Effector CD8-positive, alpha-beta T cell (primary cell): ENCODE data around the gene MDFIC.

Experiments used
- DNase-seq: peaks from one replicate; lab custom pipeline; 2025; lab: John Stamatoyannopoulos, UW

MDFIC gene

GRCh38 chr7:114997487-114998404, 75.9 kb downstream of the MDFIC start:
- DNase-seq = no peak

- no peak for DNase-seq
Measured at GRCh38 chr7:115004121-115004520, 82.2 kb downstream of the MDFIC start.

GRCh38 chr7:115005251-115005650, 83.4 kb downstream of the MDFIC start:
- DNase-seq = no peak

GRCh38 chr7:115005953-115006352, 84.1 kb downstream of the MDFIC start:
- DNase-seq = no peak

- DNase-seq = no peak
Measured at GRCh38 chr7:115007751-115008150, 85.9 kb downstream of the MDFIC start.

- no peak for DNase-seq
Measured at GRCh38 chr7:115008465-115009114, 86.7 kb downstream of the MDFIC start.

- no peak for DNase-seq
Measured at GRCh38 chr7:115009139-115009538, 87.2 kb downstream of the MDFIC start.

- DNase-seq = no peak
Measured at GRCh38 chr7:115009736-115010440, 88.0 kb downstream of the MDFIC start.

GRCh38 chr7:115010441-115010820, 88.5 kb downstream of the MDFIC start:
- no peak for DNase-seq

DNA sequence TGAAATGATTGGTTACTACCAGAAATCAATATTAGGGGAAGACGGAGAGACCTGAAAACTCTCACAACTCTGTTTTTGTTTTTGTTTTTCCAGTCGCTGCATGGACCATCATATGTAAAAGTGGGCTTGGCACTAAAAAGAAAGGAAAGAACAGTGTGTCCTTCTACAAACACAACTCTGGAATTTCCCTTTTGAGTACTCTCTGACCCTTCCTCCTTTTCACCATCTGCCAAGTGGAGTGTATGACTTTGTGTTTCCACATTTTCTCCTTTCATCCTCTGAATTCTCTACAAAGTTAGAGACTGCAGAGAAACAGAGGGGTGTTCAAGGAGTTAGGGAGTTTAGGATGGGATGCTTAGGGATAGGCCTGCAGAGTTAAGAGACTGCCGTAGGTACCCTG, 92.0 kb downstream of the MDFIC start:
- no peak for DNase-seq

- DNase-seq = no peak
Measured at GRCh38 chr7:115014794-115015193, 92.9 kb downstream of the MDFIC start.

GRCh38 chr7:115015619-115016018, 93.7 kb downstream of the MDFIC start:
- DNase-seq = no peak

- no peak for DNase-seq
Measured at GRCh38 chr7:115019882-115020605, 98.2 kb downstream of the MDFIC start.

DNA sequence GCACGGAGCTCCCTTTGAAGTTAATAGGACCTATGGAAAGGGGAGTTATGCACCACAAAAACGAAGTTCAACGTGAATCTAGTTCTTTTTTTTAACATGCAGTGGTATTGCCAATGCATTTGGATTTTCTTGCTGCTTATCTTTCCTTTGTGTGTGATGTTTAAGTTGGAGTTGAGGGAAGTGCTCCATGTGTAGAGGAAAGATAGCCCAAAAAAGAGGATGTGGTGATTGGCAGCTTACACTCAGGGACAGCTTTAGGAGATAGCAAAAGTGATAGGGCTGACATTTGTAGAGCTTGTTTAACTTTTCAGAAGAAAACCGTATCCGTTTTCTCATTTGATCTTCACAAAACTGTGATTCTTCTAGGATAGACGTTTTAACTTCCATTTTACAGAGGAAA, 101.3 kb downstream of the MDFIC start:
- no peak for DNase-seq

GRCh38 chr7:115024276-115024675, 102.4 kb downstream of the MDFIC start:
- no peak for DNase-seq

- no peak for DNase-seq
Measured at GRCh38 chr7:115032715-115033703, 111.1 kb downstream of the MDFIC start.

DNA sequence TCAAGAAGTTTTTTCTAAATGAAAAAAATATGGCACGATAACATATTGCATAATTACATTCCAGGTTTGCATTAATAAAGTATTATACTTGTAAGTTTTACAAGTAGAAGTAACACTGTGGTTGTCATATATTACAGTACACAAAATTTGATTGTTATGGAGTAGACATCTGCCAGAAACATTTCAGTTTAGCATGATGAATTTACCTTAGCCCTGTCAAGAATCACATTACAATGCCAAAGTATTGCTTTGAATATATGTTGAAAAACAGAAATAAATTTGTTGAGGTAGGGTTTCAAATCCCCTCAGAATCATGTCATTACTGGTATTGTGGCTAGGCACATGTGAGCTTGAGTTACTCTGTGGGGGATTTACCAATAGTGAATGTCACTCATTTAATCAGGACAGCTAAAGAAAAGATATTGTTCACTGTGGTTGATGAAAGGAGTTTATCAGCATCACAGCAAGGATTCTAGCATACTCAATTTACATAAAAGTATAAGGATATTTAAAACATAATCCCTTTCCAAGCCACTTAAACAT, 112.1 kb downstream of the MDFIC start:
- DNase-seq = no peak

DNA sequence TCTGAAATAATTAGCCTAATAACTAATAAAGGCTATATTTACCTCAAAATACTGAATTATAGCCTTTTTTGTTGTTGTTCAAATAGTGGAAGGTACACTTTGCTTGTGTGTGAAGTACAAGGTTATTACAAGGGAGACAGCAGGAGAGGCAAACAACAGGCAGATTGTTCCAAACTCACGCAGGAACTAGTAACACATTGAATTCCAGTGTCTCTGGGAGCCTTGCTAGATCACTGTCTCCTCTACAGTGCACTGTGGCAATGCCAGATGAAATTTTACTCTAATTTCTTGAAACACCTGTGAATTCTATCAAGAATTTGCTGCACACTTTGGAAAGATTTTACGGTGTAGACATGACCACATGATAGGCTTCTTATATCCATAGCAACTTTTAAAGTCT, 112.6 kb downstream of the MDFIC start:
- DNase-seq = no peak

GRCh38 chr7:115037128-115037802, 115.4 kb downstream of the MDFIC start:
- DNase-seq = no peak

- no peak for DNase-seq
Measured at GRCh38 chr7:115038158-115038557, 116.3 kb downstream of the MDFIC start.
